GM10248 (cell line): ENCODE measurements around the gene FTCD.

Experiments
- CTCF ChIA-PET: fragments of 300-600 bp; sonication (Branson Sonifier 250); formaldehyde crosslinking; extraction: SDS; loops from one replicate; lab custom pipeline; 2021; ENCODE audit warnings: antibody characterized with exemption; lab: Yijun Ruan, JAX
- POLR2A ChIA-PET: fragments of 350-650 bp; sonication (Branson Sonifier 250); formaldehyde crosslinking; extraction: SDS; loops from one replicate; lab custom pipeline; 2020; ENCODE audit warnings: antibody characterized with exemption; lab: Yijun Ruan, JAX
- DNase-seq: peaks from one replicate; pipeline ENCODE4 v3.0.0; 2012; ENCODE audit errors: extremely low spot score
- TF ChIP-seq, protein P1 (sequence below): IDR thresholded peaks from 2 replicates; pipeline ENCODE4 v1.5.1; 2012; ENCODE audit warnings: mild to moderate bottlenecking, low read depth; ENCODE audit errors: extremely low read depth, missing control alignments, control extremely low read depth

The FTCD gene

DNA sequence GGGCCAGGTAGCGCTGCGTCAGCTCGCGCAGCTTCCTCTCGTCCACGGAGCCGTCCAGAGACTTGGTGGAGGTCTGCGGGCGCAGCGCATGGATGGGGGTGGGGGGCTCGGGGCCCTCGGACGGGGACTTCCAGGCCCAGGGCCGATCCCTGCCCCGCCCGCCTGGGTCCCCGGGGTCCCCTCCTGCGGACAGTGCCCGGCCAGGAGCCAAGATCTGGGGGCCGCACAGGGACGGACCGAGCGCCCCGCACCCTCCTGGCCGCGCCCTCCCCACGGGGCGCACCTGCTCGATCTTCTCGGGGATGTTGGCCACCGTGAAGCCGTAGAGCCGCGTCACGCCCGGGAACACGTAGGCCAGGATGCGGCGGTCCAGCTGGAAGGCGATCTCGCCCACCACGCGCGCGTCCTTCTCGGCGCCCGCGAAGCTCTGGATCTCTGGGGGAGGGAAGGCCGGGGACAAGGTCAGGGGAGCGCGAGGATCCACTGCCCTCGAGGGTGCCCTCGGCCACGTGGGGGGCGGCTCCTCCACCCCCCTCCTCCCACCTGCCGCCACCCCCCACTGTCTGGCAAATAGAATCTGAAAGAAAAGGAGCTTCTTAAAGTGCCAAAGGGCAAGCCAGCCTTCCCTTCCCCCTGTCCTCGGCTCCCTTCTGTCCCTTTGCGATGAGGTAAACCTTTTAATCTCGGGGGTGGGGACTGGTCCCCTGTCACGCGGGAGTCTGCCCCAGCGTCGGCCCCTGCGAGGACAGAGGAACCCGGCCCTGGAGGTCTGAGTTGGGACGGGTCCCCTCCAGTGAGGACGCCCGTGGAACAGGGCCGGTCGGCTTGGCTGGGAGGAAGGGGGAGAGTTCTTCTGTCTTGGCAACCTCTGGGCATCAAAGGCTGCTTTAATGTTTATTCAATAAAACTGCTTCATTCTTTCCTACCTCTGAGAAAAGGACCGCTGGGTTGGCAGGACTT, 6.5 kb upstream of the FTCD start:
- TF ChIP-seq, protein P1, sequence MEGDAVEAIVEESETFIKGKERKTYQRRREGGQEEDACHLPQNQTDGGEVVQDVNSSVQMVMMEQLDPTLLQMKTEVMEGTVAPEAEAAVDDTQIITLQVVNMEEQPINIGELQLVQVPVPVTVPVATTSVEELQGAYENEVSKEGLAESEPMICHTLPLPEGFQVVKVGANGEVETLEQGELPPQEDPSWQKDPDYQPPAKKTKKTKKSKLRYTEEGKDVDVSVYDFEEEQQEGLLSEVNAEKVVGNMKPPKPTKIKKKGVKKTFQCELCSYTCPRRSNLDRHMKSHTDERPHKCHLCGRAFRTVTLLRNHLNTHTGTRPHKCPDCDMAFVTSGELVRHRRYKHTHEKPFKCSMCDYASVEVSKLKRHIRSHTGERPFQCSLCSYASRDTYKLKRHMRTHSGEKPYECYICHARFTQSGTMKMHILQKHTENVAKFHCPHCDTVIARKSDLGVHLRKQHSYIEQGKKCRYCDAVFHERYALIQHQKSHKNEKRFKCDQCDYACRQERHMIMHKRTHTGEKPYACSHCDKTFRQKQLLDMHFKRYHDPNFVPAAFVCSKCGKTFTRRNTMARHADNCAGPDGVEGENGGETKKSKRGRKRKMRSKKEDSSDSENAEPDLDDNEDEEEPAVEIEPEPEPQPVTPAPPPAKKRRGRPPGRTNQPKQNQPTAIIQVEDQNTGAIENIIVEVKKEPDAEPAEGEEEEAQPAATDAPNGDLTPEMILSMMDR: no peak
- POLR2A ChIA-PET: no interaction called here

GRCh38 chr21:46160907-46161632, 5.7 kb upstream of the FTCD start:
- ChIA-PET CTCF (no interaction called here), POLR2A (no interaction called here)
- TF ChIP-seq, protein P1: no peak
- DNase-seq: no peak

More for the DNA sequence above, 6.5 kb upstream of the FTCD start:
- CTCF ChIA-PET: interaction anchor here (2.7 kb wide), 1 partner anchor 18 kb away, joined by 8 read pairs; no protein-coding TSS in a partner anchor
- no peak for DNase-seq

- TF ChIP-seq, protein P1: no peak
- DNase-seq: no peak
- CTCF ChIA-PET: no interaction called here
- POLR2A ChIA-PET: no interaction called here
These were observed 5.2 kb upstream of the FTCD start for GRCh38 chr21:46160657-46160906.

DNA sequence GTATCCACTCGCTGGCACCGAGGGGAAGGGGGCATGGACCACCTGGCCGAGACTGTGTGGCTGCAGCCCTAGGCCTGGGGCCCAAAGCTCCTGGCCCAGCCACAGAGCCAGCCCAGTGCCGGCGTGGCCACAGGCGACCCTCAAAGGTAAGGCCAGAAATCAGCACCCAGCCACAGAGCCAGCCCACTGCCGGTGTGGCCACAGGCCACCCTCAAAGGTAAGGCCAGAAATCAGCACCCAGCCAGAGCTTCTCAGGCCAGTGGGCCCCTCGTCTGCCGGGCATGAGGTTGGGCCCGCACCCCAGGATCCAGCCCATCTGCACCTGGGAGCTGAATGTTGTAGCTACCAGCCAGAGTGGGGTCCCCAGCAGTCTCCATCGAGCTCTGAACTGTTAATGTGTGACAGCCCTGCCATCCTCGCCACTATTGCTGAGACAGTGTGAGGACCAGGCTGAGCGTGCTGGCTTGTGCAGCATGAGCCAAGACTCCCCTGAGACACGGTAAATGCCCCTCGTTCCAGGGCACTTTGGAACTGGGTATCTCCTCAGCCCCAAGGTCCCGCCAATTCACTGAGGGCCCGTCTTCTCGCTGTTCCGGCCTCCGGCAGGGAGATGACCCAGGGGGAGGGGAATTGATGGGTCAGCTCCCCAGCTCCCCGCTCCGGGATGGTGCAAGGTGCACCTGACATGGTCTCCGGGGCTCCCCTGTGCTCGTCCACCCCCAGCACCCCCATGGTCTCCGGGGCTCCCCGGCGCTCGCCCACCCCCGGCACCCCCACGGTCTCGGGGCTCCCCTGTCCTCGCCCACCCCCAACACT, 4.7 kb upstream of the FTCD start:
- ChIA-PET POLR2A (no interaction called here), CTCF (interaction anchor here (1.0 kb wide), 1 partner anchor 17 kb away, joined by 3 read pairs; no protein-coding TSS in a partner anchor)
- no peak for DNase-seq
- TF ChIP-seq, protein P1: no peak

DNA sequence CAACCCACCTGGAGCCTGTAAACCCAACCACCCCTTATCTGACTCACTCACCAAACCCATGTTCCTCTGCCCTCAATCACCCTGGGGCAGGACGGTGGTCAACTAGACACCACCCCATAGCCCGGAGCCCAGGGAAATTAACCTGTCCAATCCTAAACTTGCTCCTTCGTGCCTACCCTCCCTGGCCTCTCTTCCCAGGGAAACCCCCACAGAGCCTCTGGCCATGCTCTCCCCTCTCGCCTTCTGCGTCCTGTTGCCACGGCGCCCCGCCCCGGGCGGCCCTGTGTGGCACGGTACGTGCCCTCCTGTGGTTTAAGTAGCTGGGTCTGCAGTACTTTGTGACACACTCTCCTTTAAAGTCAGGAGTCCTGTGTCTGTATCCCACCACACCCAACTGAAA, 4.0 kb upstream of the FTCD start:
- TF ChIP-seq, protein P1: no peak
- ChIA-PET CTCF (interaction anchor here (1.0 to 1.2 kb wide), 2 partner anchors 15 to 17 kb away, joined by 3 read pairs; no protein-coding TSS in a partner anchor), POLR2A (no interaction called here)
- no peak for DNase-seq
